HG03045 (cell line): ENCODE results near the gene KCNJ14.

Experiments used
- ATAC-seq: cut with Tn5 transposase; IDR thresholded peaks from one replicate; pipeline ENCODE4 v1.9.1; 2021; ENCODE audit warnings: mild to moderate bottlenecking, moderate library complexity; ENCODE audit not compliant: unreplicated experiment

Gene KCNJ14

GRCh38 chr19:48469934-48470680, 14.7 kb downstream of the KCNJ14 start:
- ATAC-seq: no peak

GRCh38 chr19:48470856-48471255, 15.5 kb downstream of the KCNJ14 start:
- ATAC-seq: no peak

- ATAC-seq: no peak
Observed at GRCh38 chr19:48471836-48472235, 16.5 kb downstream of the KCNJ14 start.

- no peak for ATAC-seq
Observed at GRCh38 chr19:48473161-48473966, 18.0 kb downstream of the KCNJ14 start.

GRCh38 chr19:48474084-48474592, 18.8 kb downstream of the KCNJ14 start:
- ATAC-seq: no peak

- ATAC-seq: no peak
Observed at GRCh38 chr19:48475369-48476068, 20.1 kb downstream of the KCNJ14 start.

- ATAC-seq: no peak
Observed at GRCh38 chr19:48476176-48476575, 20.8 kb downstream of the KCNJ14 start.

GRCh38 chr19:48477067-48477685, 21.8 kb downstream of the KCNJ14 start:
- no peak for ATAC-seq

GRCh38 chr19:48477698-48478338, 22.4 kb downstream of the KCNJ14 start:
- no peak for ATAC-seq

GRCh38 chr19:48478339-48479256, 23.2 kb downstream of the KCNJ14 start:
- ATAC-seq: no peak

GRCh38 chr19:48479686-48480085, 24.3 kb downstream of the KCNJ14 start:
- ATAC-seq: no peak

GRCh38 chr19:48480183-48480557, 24.8 kb downstream of the KCNJ14 start:
- ATAC-seq: no peak

GRCh38 chr19:48480558-48481500, 25.5 kb downstream of the KCNJ14 start:
- ATAC-seq: no peak

- ATAC-seq: no peak
Observed at GRCh38 chr19:48481846-48482639, 26.7 kb downstream of the KCNJ14 start.

- no peak for ATAC-seq
Observed at GRCh38 chr19:48483301-48483700, 27.9 kb downstream of the KCNJ14 start.

GRCh38 chr19:48484247-48484893, 29.0 kb downstream of the KCNJ14 start:
- no peak for ATAC-seq
